ENCODE measurements around the gene ART5. TPM values are rescaled to one million over a fixed set of nuclear protein-coding genes. Genes with fewer than 3 reads are reported as not detected.

Gene ART5
- total and polyA plus RNA-seq, 9 of the 15 experiments (the other 6 are each of a cell fraction or from before 2014, with no cell fraction given) = 0.08 to 0.59 (median 0.33) TPM

GRCh38 chr11:3664032-3664630, 22.3 kb upstream of the ART5 start (continued):
- no peak for TF ChIP-seq ZBTB43 (CRISPR knock-in tag; IDR thresholded peaks at IDR 0.05)

GRCh38 chr11:3662856-3663255, 21.1 kb upstream of the ART5 start:
- intact Hi-C loops (cut with micrococcal nuclease) = no loop called here
- H3K79me2 ChIP-seq (ENCODE audit: control insufficient read depth, insufficient read depth, low read length) = no peaks in the 10 kb centered on the region
- H3K9me3 ChIP-seq (replicated peaks; ENCODE audit: control insufficient read depth, insufficient read depth, low read depth, low read length) = no peaks in the 10 kb centered on the region
- BruUV-seq (replicated peaks) = no TSS peak
- in situ Hi-C loops (cut with MboI) = no loop called here
- no peaks in the 10 kb centered on the region for H3K9me1 ChIP-seq (ENCODE audit: control insufficient read depth, insufficient read depth, low read length)
- ChIA-PET POLR2A (interaction anchor here (0.7 kb wide), 1 partner anchor 21 kb away, joined by 3 read pairs; no protein-coding TSS in a partner anchor), CTCF (ENCODE audit: low intra/inter-chr PET ratio) (no interaction called here)
- H3K4me1 ChIP-seq (replicated peaks in 1 of 2; ENCODE audit: control insufficient read depth in 2 of 2, insufficient read depth in 2 of 2, low read length in 2 of 2) = peaks cover 0 to 21% of the 10 kb centered on the region in 2 experiments; a peak in 2 of 5 replicates
- H4K20me1 ChIP-seq (replicated peaks; ENCODE audit: control insufficient read depth, insufficient read depth, low read length) = peaks cover 7% of the 10 kb centered on the region; the same call in 1 of the 2 replicates
- H2AFZ ChIP-seq (ENCODE audit: low read depth, low read length) = no peak overlapping the region
- no peak overlapping the region for H3K4me2 ChIP-seq (ENCODE audit: insufficient read depth, low read length)
- FAIRE-seq = no peak
- H3K9ac ChIP-seq (ENCODE audit: insufficient read depth in 1 of 2, low read depth in 2 of 2, low read length in 2 of 2) = no peak overlapping the region
- no peak for DNase-seq (ENCODE audit: extremely low read depth in 1 of 4, low spot score in 3 of 4)
- H3K27ac ChIP-seq (ENCODE audit: extremely low read depth, low read depth, low read length) = no peak overlapping the region
- no peak overlapping the region for H3K4me3 ChIP-seq
- H3K27me3 ChIP-seq (ENCODE audit: control insufficient read depth in 2 of 2, insufficient read depth in 2 of 2, low read length in 2 of 2) = peaks cover 15 to 31% of the 10 kb centered on the region in 2 experiments
- no peak for ATAC-seq
- H3K36me3 ChIP-seq (ENCODE audit: control insufficient read depth, insufficient read depth, low read length) = peaks cover 12% of the 10 kb centered on the region; the same call in 1 of the 3 replicates
- peak; percentile 93 for TF ChIP-seq MTA1 (IDR thresholded peaks at IDR 0.05; ENCODE audit: borderline replicate concordance)
- TF ChIP-seq MAFK (IDR thresholded peaks at IDR 0.05; ENCODE audit: low read length) = no peak
- TF ChIP-seq SNAPC5 (CRISPR knock-in tag; IDR thresholded peaks at IDR 0.05) = no peak
- TF ChIP-seq HDAC1 (IDR thresholded peaks at IDR 0.05) = peak in 1 of 2 experiments; percentile 65; a peak in 1 of 4 replicates
- TF ChIP-seq SAP30 (IDR thresholded peaks at IDR 0.05; ENCODE audit: borderline replicate concordance, insufficient read depth, low read depth, low read length, poor library complexity, severe bottlenecking) = no peak
- TF ChIP-seq GATA2 (CRISPR knock-in tag; IDR thresholded peaks at IDR 0.05) = peak; percentile 72
- peak; percentile 89 for TF ChIP-seq ZBTB2 (IDR thresholded peaks at IDR 0.05)
- TF ChIP-seq ZC3H11A (IDR thresholded peaks at IDR 0.05; ENCODE audit: low read depth, low read length) = 0 out of 2 replicates have a peak, but pooled peaks have one; percentile 53
- TF ChIP-seq CTBP1 (IDR thresholded peaks at IDR 0.05; ENCODE audit: borderline replicate concordance) = 0 out of 2 replicates have a peak, but pooled peaks have one; percentile 24
- no peak for TF ChIP-seq RERE (CRISPR knock-in tag; IDR thresholded peaks at IDR 0.05; ENCODE audit: borderline replicate concordance)
- peak; percentile 44 to 51; a peak in 2 of 4 replicates for TF ChIP-seq TRIM24 (IDR thresholded peaks at IDR 0.05)
- TF ChIP-seq BCOR (IDR thresholded peaks at IDR 0.05) = peak; percentile 85
